Thoracic aorta (tissue), 2 donors: ENCODE measurements around the gene BCAR3. TPM values are rescaled to one million over a fixed set of nuclear protein-coding genes. Genes with fewer than 3 reads are reported as not detected.

Experiments used
- ATAC-seq: fragments of 150-250 bp; one replicate; pipeline ENCODE4 v1.8.0; 2017; ENCODE audit warnings: low read depth; ENCODE audit not compliant: insufficient number of reproducible peaks, low FRiP score
- DNase-seq: peaks from one replicate; pipeline ENCODE4 v3.0.0-alpha.2; 2020; ENCODE audit warnings: low spot score
- H3K27ac ChIP-seq, 2 donors: fragments of 200-600 bp; sonication (generic); 1 replicate in 1 of 2; 2 replicates in 1 of 2; pipeline ENCODE4 v1.5.1; 2016; ENCODE audit warnings: mild to moderate bottlenecking in 2 of 2, moderate library complexity in 2 of 2
- H3K27me3 ChIP-seq: fragments of 200-600 bp; sonication (generic); replicated peaks from 2 replicates; pipeline ENCODE4 v1.6.0; 2016; ENCODE audit warnings: mild to moderate bottlenecking; ENCODE audit not compliant: insufficient read depth
- H3K36me3 ChIP-seq: fragments of 200-600 bp; sonication (generic); one replicate; pipeline ENCODE4 v1.5.1; 2016
- H3K4me1 ChIP-seq, 2 donors: fragments of 200-600 bp; sonication (generic); 1 replicate in 1 of 2; 2 replicates in 1 of 2; pipeline versions ENCODE4 v1.5.1 to v1.6.0; 2016; ENCODE audit warnings: low read depth in 2 of 2, mild to moderate bottlenecking in 1 of 2; ENCODE audit not compliant: control insufficient read depth in 1 of 2
- H3K4me3 ChIP-seq: fragments of 200-600 bp; sonication (generic); 2 replicates; pipeline ENCODE4 v1.5.1; 2016; ENCODE audit warnings: mild to moderate bottlenecking
- H3K9me3 ChIP-seq: fragments of 200-600 bp; sonication (generic); 2 replicates; pipeline ENCODE4 v1.5.1; 2016
- total RNA-seq, 2 donors: library from RNA; depleted of rRNA; stranded (reverse); fragments of >200 nt; gene quantifications; one replicate each; pipeline versions ENCODE4 v1.1.0 to v1.2.3, GENCODE V29; 2016
- TF ChIP-seq, protein P1 (sequence below): fragments of 200-600 bp; sonication (generic); IDR thresholded peaks from one replicate; pipeline ENCODE4 v1.5.1; 2019; ENCODE audit warnings: antibody characterized with exemption

The BCAR3 gene
- total RNA-seq, 2 donors from 2014 or later: 26.7 to 36.3 TPM

DNA sequence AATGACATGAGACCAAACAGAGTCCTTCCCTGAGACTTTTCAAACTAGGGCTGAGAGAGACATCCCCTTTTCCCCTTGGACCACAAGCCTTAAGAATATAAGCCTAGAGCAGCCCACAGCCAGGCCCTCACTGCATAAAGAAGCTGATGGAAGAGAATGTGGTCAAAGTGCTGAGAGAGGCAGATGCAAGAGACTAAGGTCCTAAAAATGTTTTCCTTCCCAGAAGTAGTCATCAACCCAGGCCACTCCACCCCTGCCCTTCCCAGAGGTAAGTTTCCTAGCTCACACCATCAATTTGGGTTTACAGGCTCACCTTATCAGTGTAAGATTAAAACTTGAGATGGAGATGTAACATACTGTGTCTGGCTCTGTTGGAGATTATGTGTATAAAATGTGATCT, 58.2 kb downstream of the BCAR3 start:
- TF ChIP-seq, protein P1, sequence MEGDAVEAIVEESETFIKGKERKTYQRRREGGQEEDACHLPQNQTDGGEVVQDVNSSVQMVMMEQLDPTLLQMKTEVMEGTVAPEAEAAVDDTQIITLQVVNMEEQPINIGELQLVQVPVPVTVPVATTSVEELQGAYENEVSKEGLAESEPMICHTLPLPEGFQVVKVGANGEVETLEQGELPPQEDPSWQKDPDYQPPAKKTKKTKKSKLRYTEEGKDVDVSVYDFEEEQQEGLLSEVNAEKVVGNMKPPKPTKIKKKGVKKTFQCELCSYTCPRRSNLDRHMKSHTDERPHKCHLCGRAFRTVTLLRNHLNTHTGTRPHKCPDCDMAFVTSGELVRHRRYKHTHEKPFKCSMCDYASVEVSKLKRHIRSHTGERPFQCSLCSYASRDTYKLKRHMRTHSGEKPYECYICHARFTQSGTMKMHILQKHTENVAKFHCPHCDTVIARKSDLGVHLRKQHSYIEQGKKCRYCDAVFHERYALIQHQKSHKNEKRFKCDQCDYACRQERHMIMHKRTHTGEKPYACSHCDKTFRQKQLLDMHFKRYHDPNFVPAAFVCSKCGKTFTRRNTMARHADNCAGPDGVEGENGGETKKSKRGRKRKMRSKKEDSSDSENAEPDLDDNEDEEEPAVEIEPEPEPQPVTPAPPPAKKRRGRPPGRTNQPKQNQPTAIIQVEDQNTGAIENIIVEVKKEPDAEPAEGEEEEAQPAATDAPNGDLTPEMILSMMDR: no peak
- ATAC-seq (no peak), DNase-seq (no peak)
- Histone ChIP-seq H3K9me3 (no peaks in the 10 kb centered on the region), H3K36me3 (no peaks in the 10 kb centered on the region), H3K4me1 (peaks cover 6 to 28% of the 10 kb centered on the region in 2 donors), H3K4me3 (no peak overlapping the region), H3K27ac (peak overlapping the region in 1 of 2 donors; percentile 13), H3K27me3 (no peaks in the 10 kb centered on the region)

DNA sequence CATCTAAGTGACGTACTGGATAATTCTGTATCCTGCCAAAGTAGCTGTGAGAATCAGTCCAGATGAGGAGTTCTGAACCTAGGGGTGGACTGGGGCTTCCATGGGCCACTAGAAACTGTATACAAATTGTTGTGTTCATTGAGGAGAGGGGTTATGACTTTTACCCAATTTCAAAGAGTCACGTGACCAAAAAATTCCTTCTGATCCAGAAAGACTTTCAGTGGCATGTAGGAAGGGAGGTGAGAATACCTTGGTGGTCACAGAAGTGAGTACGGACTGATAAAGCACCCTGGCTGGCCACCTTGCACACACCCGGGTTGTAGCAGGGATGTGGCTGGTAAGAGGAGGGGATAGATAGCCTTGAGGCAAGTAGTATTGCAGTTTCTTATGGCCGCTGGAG, 60.4 kb downstream of the BCAR3 start:
- Histone ChIP-seq H3K4me1 (peaks cover 21 to 50% of the 10 kb centered on the region in 2 donors), H3K9me3 (no peaks in the 10 kb centered on the region), H3K27ac (no peak overlapping the region), H3K36me3 (no peaks in the 10 kb centered on the region), H3K4me3 (no peak overlapping the region), H3K27me3 (no peaks in the 10 kb centered on the region)
- DNase-seq (no peak), ATAC-seq (no peak)
- TF ChIP-seq, protein P1: no peak

DNA sequence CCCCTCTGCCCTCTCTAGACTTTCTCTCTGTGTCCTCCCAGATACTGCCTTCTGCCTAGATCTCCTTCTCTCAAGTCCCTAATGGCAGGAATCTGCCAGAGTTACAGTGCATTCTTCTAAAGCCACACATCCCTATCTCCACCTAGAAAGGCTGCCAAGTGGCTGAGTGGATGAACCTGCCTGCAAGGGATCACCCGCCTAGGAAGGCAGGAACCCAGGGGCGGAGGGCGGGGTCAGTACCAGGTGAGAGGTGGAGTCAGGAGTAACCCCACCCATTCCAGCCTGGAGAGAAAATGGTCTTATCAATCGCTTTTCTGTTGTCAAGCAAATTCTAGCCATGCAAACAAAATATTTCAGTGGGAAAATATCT, 60.8 kb downstream of the BCAR3 start:
- Histone ChIP-seq H3K4me1 (peaks cover 25 to 54% of the 10 kb centered on the region in 2 donors), H3K4me3 (no peak overlapping the region), H3K27ac (no peak overlapping the region), H3K36me3 (no peaks in the 10 kb centered on the region), H3K27me3 (no peaks in the 10 kb centered on the region), H3K9me3 (no peaks in the 10 kb centered on the region)
- DNase-seq: no peak
- ATAC-seq: no peak
- TF ChIP-seq, protein P1: no peak

DNA sequence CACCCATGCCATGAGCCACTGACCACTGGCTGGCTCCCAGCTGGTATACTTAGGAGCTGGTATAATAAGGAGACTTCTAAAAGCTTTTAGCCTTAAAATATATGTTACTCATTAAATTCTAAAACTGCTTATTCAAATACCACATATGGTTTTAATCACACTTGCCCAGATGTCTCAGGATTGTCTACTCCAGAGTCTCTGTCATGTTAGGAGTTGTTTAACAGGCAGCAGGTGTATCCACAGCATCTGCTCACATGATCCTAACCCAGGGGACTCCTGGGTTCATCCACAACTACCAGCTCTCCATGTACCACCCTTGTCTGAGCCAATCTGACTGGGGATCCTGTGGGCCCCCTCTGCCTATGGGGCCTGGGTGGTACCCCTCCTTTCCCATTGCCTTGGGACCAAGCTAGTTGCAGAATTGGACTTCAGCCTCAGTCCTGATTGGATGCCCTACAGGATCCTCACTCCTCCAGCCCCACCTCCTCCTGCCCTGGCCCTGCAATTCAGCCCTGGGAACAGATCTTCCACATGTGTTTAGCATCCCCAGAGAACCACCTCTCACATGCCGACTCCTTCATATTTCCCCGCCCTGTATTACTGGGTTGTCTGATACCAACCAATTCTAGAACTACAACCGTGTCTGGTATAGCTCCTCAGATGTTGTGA, 61.3 kb downstream of the BCAR3 start:
- TF ChIP-seq, protein P1: no peak
- peaks cover 25 to 58% of the 10 kb centered on the region in 2 donors for H3K4me1 ChIP-seq
- ATAC-seq (no peak), DNase-seq (no peak)
- no peak overlapping the region for H3K27ac ChIP-seq
- no peaks in the 10 kb centered on the region for H3K27me3 ChIP-seq
- no peaks in the 10 kb centered on the region for H3K9me3 ChIP-seq
- H3K4me3 ChIP-seq: no peak overlapping the region
- no peaks in the 10 kb centered on the region for H3K36me3 ChIP-seq

DNA sequence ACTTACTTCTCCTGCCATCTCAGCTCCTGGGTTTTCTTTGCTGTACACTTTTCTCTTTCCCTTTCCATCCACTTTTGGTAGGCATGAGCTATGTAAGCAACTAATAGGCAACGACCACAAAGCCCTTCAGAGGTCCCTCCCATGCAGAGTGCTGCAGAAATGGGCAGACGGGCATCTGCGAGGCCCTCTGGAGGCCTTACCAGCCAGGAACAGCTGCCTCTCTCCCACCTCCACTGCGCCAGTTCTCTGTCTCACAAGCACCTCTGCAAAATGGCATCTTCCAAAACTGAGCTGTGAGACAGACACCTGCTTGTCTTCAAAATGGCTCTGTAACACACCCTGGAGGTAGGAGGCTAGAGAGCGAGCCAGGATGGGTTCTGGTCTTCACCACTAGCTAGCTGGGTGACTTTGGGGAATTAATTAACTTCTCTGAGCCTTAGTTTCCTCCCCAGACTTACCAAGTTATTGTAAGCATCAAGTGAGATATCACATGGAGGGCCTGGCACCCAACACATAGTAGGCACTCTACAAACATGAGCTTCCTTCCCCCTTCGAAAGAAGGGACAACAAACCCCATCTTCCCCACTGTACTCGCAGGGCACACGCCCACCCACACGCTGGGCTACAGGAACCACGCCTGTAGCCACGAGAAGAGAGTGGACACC, 62.0 kb downstream of the BCAR3 start:
- no peaks in the 10 kb centered on the region for H3K27me3 ChIP-seq
- ATAC-seq: no peak
- H3K27ac ChIP-seq: no peak overlapping the region
- H3K36me3 ChIP-seq: no peaks in the 10 kb centered on the region
- DNase-seq: no peak
- H3K4me1 ChIP-seq: peaks cover 29 to 59% of the 10 kb centered on the region in 2 donors
- H3K9me3 ChIP-seq: no peaks in the 10 kb centered on the region
- H3K4me3 ChIP-seq: no peak overlapping the region
- TF ChIP-seq, protein P1: no peak
